ENCODE results near the gene ANO6. TPM values are rescaled to one million over a fixed set of nuclear protein-coding genes. Genes with fewer than 3 reads are reported as not detected.
"Not testable (repeated sequence)": the region's sequence is repeated elsewhere in the genome, so short reads cannot be mapped to it uniquely, and the experiment has no call there.

The ANO6 gene
- total RNA-seq, 1 donor from 2014 or later, result 24.1 TPM

DNA sequence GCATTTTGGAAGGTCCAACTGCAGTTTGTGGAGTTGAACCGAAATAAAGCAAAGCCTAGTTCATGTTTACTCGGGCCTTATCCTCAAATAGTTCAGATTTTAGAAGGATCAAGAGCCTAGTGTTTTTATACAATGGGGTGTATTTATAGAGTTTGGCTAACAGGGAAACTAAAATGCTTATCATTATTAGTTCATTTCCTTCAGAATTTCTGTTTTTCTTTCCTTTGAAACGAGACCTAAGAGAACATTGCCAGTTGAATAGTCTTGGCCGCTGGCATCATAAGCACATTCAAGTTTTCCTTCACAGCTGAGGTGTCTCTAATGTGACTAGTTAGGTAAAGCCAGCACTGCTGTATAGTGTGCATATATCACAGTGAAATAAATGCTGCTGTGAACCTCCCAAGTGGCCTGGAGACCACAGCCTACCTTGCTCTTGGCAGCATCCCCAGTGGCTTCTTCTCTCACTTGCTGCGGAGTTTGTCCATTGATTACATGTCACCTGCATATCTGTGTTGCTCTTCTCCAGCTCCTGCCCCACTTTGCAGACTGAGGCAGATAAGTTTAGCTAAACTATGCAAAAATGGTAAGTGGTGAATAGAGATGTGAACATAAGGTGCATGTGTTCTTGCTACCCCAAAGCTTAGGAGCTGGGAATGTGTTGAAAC, 88.8 kb downstream of the ANO6 start:
- intact Hi-C loops (cut with micrococcal nuclease), result no loop called here
- H3K27ac Mint-ChIP-seq, result no peak overlapping the region
- no peak overlapping the region for H3K4me3 Mint-ChIP-seq
- DNase-seq, result no peak
- no peaks in the 10 kb centered on the region for H3K27me3 Mint-ChIP-seq
- peaks cover 12% of the 10 kb centered on the region for H3K36me3 Mint-ChIP-seq (ENCODE audit: low read depth)
- no peaks in the 10 kb centered on the region for H3K4me1 Mint-ChIP-seq
- no peaks in the 10 kb centered on the region for H3K9me3 Mint-ChIP-seq

DNA sequence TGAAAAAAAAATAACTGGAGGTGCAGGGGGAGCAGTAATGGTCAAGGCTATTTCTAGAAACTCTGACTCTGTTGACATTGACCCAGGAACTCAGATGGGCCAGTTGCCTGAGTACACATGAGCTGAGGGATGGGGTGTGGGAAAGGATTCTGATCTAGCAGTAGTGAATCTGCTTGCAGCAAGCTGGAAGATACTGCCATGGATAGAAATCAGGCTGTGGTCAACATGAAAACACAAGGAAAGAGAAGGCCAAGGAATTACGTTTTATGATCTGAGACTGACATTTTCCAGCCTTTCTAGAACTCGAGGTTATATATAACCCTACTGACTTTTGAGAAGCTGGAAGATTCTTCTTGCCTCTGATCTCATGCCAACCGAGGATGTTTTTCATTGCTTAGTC, 90.0 kb downstream of the ANO6 start:
- intact Hi-C loops (cut with micrococcal nuclease), result no loop called here
- peaks cover 12% of the 10 kb centered on the region for H3K36me3 Mint-ChIP-seq (ENCODE audit: low read depth)
- H3K9me3 Mint-ChIP-seq, result no peaks in the 10 kb centered on the region
- H3K4me3 Mint-ChIP-seq, result no peak overlapping the region
- no peaks in the 10 kb centered on the region for H3K27me3 Mint-ChIP-seq
- DNase-seq, result no peak
- no peak overlapping the region for H3K27ac Mint-ChIP-seq
- no peaks in the 10 kb centered on the region for H3K4me1 Mint-ChIP-seq

DNA sequence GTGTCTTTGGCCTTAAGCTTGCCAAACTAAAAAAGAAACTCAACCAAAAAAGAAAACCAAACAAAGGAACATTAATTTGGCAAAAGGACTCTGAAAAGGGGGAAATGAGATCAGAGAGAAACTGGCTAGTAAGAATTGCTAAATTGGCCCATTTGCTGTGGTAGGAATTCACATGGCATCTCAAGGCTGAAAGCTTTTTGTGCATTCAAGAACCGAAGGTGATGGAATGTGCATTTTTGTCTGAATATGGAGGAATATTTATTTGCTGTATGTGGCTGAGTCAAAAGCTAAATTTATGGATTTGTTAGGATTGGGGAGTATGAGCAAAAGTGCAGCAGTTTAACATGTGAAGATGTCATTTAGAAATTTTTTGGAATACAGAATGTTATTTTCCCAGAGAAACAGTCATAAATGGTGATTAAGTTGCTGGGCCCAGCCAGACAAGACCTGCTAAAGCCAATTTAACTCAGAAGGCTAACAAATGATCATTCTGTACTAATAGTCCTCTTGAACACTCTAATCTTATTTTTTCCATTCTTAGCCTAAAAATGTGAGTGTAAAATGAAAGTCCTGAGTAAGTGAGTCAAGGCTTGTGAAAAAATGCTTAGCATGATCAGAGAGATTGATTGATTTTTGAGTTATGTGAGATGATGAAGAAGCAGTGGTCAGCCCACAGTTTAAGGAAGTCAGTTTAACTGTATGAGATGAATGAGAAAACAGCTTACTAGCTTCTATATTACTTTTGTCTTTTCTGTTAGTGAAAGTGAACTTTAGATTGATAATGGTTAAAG, 94.1 kb downstream of the ANO6 start:
- peaks cover 6% of the 10 kb centered on the region for H3K36me3 Mint-ChIP-seq (ENCODE audit: low read depth)
- H3K27ac Mint-ChIP-seq, result no peak overlapping the region
- no peak overlapping the region for H3K4me3 Mint-ChIP-seq
- H3K9me3 Mint-ChIP-seq, result peaks cover 5% of the 10 kb centered on the region
- no peaks in the 10 kb centered on the region for H3K27me3 Mint-ChIP-seq
- intact Hi-C loops (cut with micrococcal nuclease), result no loop called here
- H3K4me1 Mint-ChIP-seq, result peaks cover 3% of the 10 kb centered on the region
- DNase-seq, result no peak

DNA sequence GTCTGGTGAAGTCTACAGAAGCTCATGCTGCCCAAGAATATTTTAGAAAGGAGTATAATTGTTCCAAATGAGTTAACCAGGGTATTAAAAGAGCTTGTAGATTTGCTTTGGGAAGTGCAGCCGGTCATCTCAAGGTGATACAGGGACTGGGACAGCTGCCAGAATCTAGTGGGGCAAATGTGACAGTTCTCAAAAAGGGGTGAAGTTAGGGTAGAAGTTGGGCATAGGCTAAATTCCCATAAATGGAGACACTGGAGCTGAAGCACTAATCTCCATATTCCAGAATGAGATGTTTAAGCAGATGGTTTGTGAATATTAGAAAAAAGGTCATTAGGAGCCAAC, 94.7 kb downstream of the ANO6 start:
- Mint-ChIP-seq H3K4me1 (peaks cover 8% of the 10 kb centered on the region), H3K36me3 (ENCODE audit: low read depth) (peaks cover 11% of the 10 kb centered on the region), H3K4me3 (no peak overlapping the region), H3K27ac (no peak overlapping the region), H3K27me3 (no peaks in the 10 kb centered on the region), H3K9me3 (peaks cover 8% of the 10 kb centered on the region)
- no peak for DNase-seq
- intact Hi-C loops (cut with micrococcal nuclease), result no loop called here

DNA sequence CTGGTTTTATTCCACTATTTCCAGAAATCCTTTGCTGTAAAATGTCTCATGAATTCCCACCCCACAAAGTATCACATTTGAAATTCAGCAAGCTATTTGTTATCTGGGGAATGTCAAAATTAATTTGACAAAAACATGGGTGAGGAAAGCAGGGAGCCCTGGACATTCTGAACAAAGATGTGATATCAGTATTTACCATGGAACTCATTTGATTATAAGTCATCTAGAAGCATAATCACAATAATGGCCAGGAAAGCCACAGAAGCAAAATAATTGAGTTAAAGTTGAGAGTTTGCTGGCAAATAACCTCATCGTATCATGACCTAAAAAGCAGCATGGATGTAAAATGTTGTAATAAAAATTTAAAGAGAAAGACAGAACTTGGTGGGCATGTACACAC, 96.1 kb downstream of the ANO6 start:
- H3K36me3 Mint-ChIP-seq (ENCODE audit: low read depth), result peaks cover 16% of the 10 kb centered on the region
- peaks cover 9% of the 10 kb centered on the region for H3K9me3 Mint-ChIP-seq
- no peak overlapping the region for H3K4me3 Mint-ChIP-seq
- H3K27ac Mint-ChIP-seq, result no peak overlapping the region
- H3K27me3 Mint-ChIP-seq, result no peaks in the 10 kb centered on the region
- intact Hi-C loops (cut with micrococcal nuclease), result no loop called here
- no peak for DNase-seq
- H3K4me1 Mint-ChIP-seq, result peaks cover 9% of the 10 kb centered on the region

DNA sequence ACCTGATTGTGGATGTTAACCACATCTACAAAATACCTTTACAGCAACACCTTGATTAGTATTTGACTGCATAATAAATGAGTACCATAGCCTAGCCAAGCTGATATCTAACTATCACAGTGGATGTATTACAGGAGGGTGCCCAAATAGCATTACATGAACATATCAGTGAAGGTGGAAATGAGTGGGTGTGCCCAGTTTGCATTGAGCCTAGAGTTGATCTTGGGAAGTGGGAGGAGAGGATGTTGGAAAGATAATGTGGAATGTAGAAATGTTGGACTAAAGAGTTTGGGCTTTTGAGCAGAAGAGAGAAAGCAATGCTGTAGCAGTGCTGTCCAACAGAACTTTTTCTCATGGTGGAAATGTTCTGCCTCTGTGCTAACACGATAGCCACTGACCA, 98.9 kb downstream of the ANO6 start:
- no peaks in the 10 kb centered on the region for H3K27me3 Mint-ChIP-seq
- peaks cover 9% of the 10 kb centered on the region for H3K9me3 Mint-ChIP-seq
- H3K4me3 Mint-ChIP-seq, result no peak overlapping the region
- DNase-seq, result no peak
- intact Hi-C loops (cut with micrococcal nuclease), result no loop called here
- H3K27ac Mint-ChIP-seq, result no peak overlapping the region
- peaks cover 21% of the 10 kb centered on the region for H3K36me3 Mint-ChIP-seq (ENCODE audit: low read depth)
- peaks cover 9% of the 10 kb centered on the region for H3K4me1 Mint-ChIP-seq

DNA sequence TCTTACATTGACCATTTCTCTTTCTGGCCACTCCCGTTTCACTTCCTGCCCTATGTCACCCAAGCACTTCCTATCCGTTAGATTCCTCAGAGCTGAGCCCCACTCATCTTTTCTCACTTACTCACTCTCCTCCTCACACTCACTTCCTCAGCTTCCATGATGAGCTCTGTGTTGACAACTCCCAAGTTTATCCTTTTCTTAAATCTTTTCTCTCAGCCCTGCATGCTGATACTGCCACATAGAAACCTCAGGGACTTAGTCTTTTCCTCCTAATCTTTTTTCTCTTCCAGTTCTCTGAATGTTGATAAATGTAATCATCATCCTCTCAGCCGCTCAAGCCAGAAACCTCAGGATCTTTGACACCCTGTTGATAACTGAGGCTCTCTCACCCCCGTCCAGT, 99.6 kb downstream of the ANO6 start:
- DNase-seq, result no peak
- Mint-ChIP-seq H3K9me3 (peaks cover 9% of the 10 kb centered on the region), H3K4me3 (no peak overlapping the region), H3K27ac (no peak overlapping the region), H3K4me1 (peaks cover 9% of the 10 kb centered on the region), H3K36me3 (ENCODE audit: low read depth) (peaks cover 21% of the 10 kb centered on the region), H3K27me3 (no peaks in the 10 kb centered on the region)
- intact Hi-C loops (cut with micrococcal nuclease), result no loop called here

DNA sequence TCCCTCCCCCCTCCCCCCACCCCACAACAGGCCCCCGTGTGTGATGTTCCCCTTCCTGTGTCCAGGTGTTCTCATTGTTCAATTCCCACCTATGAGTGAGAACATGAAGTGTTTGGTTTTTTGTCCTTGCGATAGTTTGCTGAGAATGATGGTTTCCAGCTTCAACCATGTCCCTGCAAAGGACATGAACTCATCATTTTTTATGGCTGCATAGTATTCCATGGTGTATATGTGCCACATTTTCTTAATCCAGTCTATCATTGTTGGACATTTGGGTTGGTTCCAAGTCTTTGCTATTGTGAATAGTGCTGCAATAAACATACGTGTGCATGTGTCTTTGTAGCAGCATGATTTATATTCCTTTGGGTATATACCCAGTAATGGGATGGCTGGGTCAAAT, 101.4 kb downstream of the ANO6 start:
- H3K27me3 Mint-ChIP-seq; intact Hi-C loops (cut with micrococcal nuclease); H3K4me3 Mint-ChIP-seq; H3K27ac Mint-ChIP-seq; H3K4me1 Mint-ChIP-seq; DNase-seq: not testable (repeated sequence)
- Mint-ChIP-seq H3K9me3 (peaks cover 13% of the 10 kb centered on the region), H3K36me3 (ENCODE audit: low read depth) (peaks cover 23% of the 10 kb centered on the region)

DNA sequence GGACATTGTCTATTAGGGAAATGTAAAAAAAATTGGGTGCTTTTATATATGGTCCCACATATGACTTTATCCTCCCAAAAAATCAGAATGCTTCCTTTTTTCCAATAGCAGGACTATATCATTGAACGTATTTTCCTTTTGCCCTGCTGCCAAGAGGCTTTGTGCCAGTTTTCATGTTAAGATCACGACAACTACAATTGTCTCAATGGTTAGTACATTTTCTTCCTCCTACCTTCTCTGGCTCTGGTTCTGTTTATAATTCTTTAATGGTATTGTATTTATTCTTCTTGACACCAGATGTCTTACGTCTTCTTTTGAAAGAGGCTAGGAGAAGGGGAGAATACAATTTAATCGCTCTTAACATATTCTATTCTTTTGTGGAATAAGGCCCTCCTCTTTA, 106.9 kb downstream of the ANO6 start:
- intact Hi-C loops (cut with micrococcal nuclease), result no loop called here
- peaks cover 14% of the 10 kb centered on the region for H3K36me3 Mint-ChIP-seq (ENCODE audit: low read depth)
- no peak for DNase-seq

DNA sequence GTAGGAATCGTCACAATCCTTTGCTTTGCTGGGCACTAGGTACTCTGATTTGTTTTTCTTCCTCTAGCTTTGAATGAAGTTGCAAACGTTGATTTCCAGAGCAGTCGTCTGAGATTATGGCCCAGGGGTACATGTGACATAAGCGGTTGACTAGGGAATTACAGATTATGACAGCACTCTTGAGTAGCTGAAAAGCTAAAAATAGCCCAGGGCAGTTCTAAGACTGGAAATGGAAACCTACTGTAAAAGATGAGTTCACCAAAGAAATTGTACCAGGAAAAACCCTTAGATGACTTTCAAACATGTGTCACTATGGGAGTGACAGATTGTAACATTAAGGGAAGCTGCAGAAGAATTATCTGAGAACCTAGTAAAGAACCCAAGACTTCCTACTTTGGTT, 108.5 kb downstream of the ANO6 start:
- H3K9me3 Mint-ChIP-seq, result peaks cover 4% of the 10 kb centered on the region
- H3K27ac Mint-ChIP-seq, result no peak overlapping the region
- H3K27me3 Mint-ChIP-seq, result no peaks in the 10 kb centered on the region
- H3K36me3 Mint-ChIP-seq (ENCODE audit: low read depth), result peaks cover 13% of the 10 kb centered on the region
- H3K4me3 Mint-ChIP-seq, result no peak overlapping the region
- intact Hi-C loops (cut with micrococcal nuclease), result no loop called here
- peaks cover 6% of the 10 kb centered on the region for H3K4me1 Mint-ChIP-seq
- no peak for DNase-seq

More for the DNA sequence above, 106.9 kb downstream of the ANO6 start:
- H3K9me3 Mint-ChIP-seq, result peaks cover 4% of the 10 kb centered on the region
- H3K27me3 Mint-ChIP-seq, result no peaks in the 10 kb centered on the region
- H3K4me1 Mint-ChIP-seq, result peaks cover 6% of the 10 kb centered on the region
- H3K27ac Mint-ChIP-seq, result no peak overlapping the region
- H3K4me3 Mint-ChIP-seq, result no peak overlapping the region

DNA sequence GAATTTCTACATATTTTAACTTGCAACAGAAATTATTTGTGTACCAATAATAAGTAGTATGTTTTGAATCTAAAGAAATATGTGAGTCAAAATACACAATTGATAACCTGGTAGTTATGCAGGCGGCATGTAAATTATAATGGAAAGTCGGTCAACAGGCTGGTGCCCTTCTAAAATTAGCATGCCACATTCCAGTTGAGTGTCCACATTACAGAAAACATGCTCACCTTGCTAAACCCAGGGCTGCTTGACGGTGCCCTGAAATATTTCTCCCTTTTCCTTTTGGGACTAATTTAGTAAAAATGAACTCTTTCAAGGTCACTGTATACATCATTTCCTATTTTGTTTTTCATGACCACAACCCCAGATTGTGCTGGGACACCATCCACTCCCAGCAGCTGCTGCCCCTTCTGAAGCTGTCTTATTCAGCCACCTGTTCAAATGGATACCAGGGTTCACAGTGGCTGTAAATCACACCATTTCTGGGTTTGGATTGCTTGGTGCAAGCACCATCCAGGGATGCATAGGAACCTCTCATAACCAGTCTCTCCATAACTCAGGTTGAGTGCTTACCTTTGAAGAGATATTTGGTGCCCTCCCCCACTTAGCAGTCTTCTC, 110.6 kb downstream of the ANO6 start:
- no peak for DNase-seq
- Mint-ChIP-seq H3K4me1 (peaks cover 6% of the 10 kb centered on the region), H3K9me3 (no peaks in the 10 kb centered on the region), H3K4me3 (no peak overlapping the region), H3K27me3 (no peaks in the 10 kb centered on the region), H3K27ac (no peak overlapping the region), H3K36me3 (ENCODE audit: low read depth) (peaks cover 14% of the 10 kb centered on the region)
- intact Hi-C loops (cut with micrococcal nuclease), result no loop called here

DNA sequence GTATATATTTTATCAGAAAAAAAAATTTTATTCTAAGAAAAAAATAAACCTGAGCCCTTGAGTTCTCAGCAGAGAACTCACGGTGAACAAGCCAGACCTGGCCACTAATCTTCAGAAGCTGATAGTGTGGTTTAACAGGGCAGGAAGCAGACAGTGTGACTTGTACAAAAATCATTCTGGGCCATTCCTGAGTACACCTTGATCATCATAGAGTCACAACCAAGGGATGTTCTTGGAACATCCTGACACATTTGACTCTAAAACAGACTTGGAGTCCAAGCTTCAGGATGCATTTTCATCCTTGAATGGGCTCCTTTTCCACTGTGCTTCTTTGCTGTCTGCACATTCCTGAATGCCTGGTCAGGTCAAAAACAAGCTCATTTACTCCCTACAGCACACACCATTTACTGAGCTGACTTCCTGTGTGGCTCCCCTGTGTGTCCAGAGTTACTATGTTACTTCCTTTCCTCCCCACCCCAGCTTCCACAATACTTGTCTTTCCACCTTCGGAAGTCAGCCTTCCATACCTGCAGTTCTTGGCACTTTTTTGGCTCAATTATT, 112.0 kb downstream of the ANO6 start:
- Mint-ChIP-seq H3K27me3 (no peaks in the 10 kb centered on the region), H3K9me3 (no peaks in the 10 kb centered on the region), H3K4me1 (peaks cover 6% of the 10 kb centered on the region), H3K36me3 (ENCODE audit: low read depth) (peaks cover 20% of the 10 kb centered on the region), H3K27ac (no peak overlapping the region), H3K4me3 (no peak overlapping the region)
- no peak for DNase-seq
- intact Hi-C loops (cut with micrococcal nuclease), result no loop called here

DNA sequence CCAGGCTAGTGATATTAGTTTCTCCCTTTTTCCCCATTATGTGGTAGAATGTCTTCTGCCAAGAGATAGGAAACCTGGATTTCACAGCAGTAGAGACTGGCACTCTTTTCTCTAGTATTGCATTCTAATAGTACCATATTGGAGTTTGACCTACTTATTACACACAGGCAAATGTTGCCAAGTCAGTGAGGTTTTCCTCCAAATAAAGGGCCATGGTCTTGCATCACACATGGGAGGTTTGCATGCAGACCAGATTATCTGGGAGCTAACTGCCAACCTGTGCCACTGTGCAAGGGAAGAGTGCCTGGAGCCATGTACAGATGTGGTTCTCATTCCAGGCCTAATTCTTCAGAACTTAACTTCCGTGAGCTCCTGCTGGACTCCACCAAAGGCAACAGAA, 113.3 kb downstream of the ANO6 start:
- intact Hi-C loops (cut with micrococcal nuclease), result no loop called here
- no peak overlapping the region for H3K27ac Mint-ChIP-seq
- H3K27me3 Mint-ChIP-seq, result no peaks in the 10 kb centered on the region
- no peak for DNase-seq
- peaks cover 6% of the 10 kb centered on the region for H3K4me1 Mint-ChIP-seq
- no peaks in the 10 kb centered on the region for H3K9me3 Mint-ChIP-seq
- no peak overlapping the region for H3K4me3 Mint-ChIP-seq
- peaks cover 15% of the 10 kb centered on the region for H3K36me3 Mint-ChIP-seq (ENCODE audit: low read depth)

DNA sequence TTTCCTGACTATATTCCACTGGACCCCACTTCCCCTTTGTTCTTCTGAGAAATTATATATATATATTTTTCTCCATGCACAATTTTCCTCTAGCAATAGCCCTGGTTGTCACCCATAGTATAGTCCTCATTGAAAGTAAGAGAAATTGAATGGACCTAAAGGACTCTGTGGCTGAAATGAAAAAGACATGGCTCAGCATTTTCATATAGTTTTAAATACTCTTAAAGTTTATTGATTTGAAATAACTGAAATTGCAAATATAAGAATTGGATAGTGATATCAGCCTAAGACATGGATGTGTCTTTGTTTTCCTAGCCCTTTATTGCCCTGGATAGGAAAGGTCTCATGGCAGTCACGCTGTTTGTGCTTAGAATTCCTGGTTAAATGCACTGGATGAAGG, 113.8 kb downstream of the ANO6 start:
- Mint-ChIP-seq H3K4me3 (no peak overlapping the region), H3K9me3 (peaks cover 4% of the 10 kb centered on the region), H3K27ac (no peak overlapping the region), H3K27me3 (no peaks in the 10 kb centered on the region), H3K4me1 (peaks cover 2% of the 10 kb centered on the region), H3K36me3 (ENCODE audit: low read depth) (peaks cover 17% of the 10 kb centered on the region)
- DNase-seq, result no peak
- intact Hi-C loops (cut with micrococcal nuclease), result no loop called here

All from activated CD4-positive, alpha-beta T cell treated with anti-CD3 and anti-CD28 coated beads, Interleukin-2, amount 10 ng/mL, durations not matched to agents 24 days and 14 days (primary cell).